Neuronal stem cell (in vitro differentiated cells): ENCODE measurements around the gene PDZK1.

Experiments
- DNase-seq: peaks from one replicate; pipeline ENCODE4 v3.0.0-alpha.2; 2013; ENCODE audit warnings: low spot score
- H2AFZ ChIP-seq: one replicate; pipeline ENCODE4 v1.6.1; 2013; ENCODE audit warnings: mild to moderate bottlenecking, low read length, inconsistent platforms
- H2AK5ac ChIP-seq: 2 replicates; pipeline ENCODE4 v1.6.1; 2013; ENCODE audit warnings: low read depth, mild to moderate bottlenecking, inconsistent platforms, low read length, moderate library complexity, mixed read lengths
- H2BK120ac ChIP-seq: 2 replicates; pipeline ENCODE4 v1.6.1; 2013; ENCODE audit warnings: low read depth, mild to moderate bottlenecking, inconsistent platforms, low read length, moderate library complexity, mixed read lengths
- H2BK12ac ChIP-seq: one replicate; pipeline ENCODE4 v1.6.1; 2013; ENCODE audit warnings: low read length, inconsistent platforms
- H2BK15ac ChIP-seq: 2 replicates; pipeline ENCODE4 v1.6.1; 2013; ENCODE audit warnings: mild to moderate bottlenecking, low read length, inconsistent platforms, mixed read lengths
- H2BK5ac ChIP-seq: one replicate; pipeline ENCODE4 v1.6.1; 2013; ENCODE audit warnings: inconsistent platforms, mild to moderate bottlenecking, low read length, moderate library complexity
- H3K14ac ChIP-seq: one replicate; pipeline ENCODE4 v1.6.1; 2013; ENCODE audit warnings: low read length, inconsistent platforms
- H3K18ac ChIP-seq: 2 replicates; pipeline ENCODE4 v1.6.1; 2013; ENCODE audit warnings: low read length, inconsistent platforms
- H3K23ac ChIP-seq: 2 replicates; pipeline ENCODE4 v1.6.1; 2013; ENCODE audit warnings: low read depth, mild to moderate bottlenecking, mixed read lengths, low read length, inconsistent platforms; ENCODE audit not compliant: poor library complexity
- H3K27ac ChIP-seq: replicated peaks from 3 replicates; pipeline ENCODE4 v1.5.1; 2013; ENCODE audit warnings: low read length, inconsistent platforms
- H3K27me3 ChIP-seq, 3 experiments: 2 replicates each; pipeline ENCODE4 v1.6.1; 2013; ENCODE audit warnings: low read length in 3 of 3, mild to moderate bottlenecking in 2 of 3, inconsistent platforms in 1 of 3, low read depth in 1 of 3, mixed read lengths in 1 of 3, moderate library complexity in 1 of 3; ENCODE audit not compliant: control insufficient read depth in 3 of 3, insufficient read depth in 3 of 3
- H3K36me3 ChIP-seq, 2 donors: replicated peaks in 1 of 2; 2 replicates each; pipeline ENCODE4 v1.6.1; 2013; ENCODE audit warnings: low read length in 2 of 2; ENCODE audit not compliant: control insufficient read depth in 2 of 2, insufficient read depth in 2 of 2
- H3K4ac ChIP-seq: 2 replicates; pipeline ENCODE4 v1.6.1; 2013; ENCODE audit warnings: inconsistent platforms, mild to moderate bottlenecking, low read length, moderate library complexity
- H3K4me1 ChIP-seq, 2 donors: 1 replicate in 1 of 2; 2 replicates in 1 of 2; pipeline ENCODE4 v1.6.1; 2013; ENCODE audit warnings: low read length in 2 of 2, low read depth in 1 of 2; ENCODE audit not compliant: control insufficient read depth in 2 of 2, insufficient read depth in 1 of 2
- H3K4me2 ChIP-seq: one replicate; pipeline ENCODE4 v1.6.1; 2013; ENCODE audit warnings: mild to moderate bottlenecking, low read length, inconsistent platforms; ENCODE audit not compliant: insufficient read depth, poor library complexity, severe bottlenecking
- H3K4me3 ChIP-seq, 2 donors: 2 replicates each; pipeline ENCODE4 v1.5.1; 2013; ENCODE audit warnings: low read length in 2 of 2, mild to moderate bottlenecking in 2 of 2, inconsistent platforms in 1 of 2, moderate library complexity in 1 of 2
- H3K79me1 ChIP-seq: one replicate; pipeline ENCODE4 v1.6.1; 2013; ENCODE audit warnings: low read depth, mild to moderate bottlenecking, inconsistent platforms, low read length, moderate library complexity
- H3K9ac ChIP-seq: one replicate; pipeline ENCODE4 v1.6.1; 2013; ENCODE audit warnings: mild to moderate bottlenecking, low read depth, low read length, inconsistent platforms; ENCODE audit not compliant: poor library complexity
- H3K9me3 ChIP-seq, 2 donors: replicated peaks in 1 of 2; 2 replicates each; pipeline versions ENCODE3 to v1.6.1; 2013; ENCODE audit warnings: low read length in 2 of 2, mild to moderate bottlenecking in 2 of 2, inconsistent platforms in 1 of 2, low read depth in 1 of 2, mixed read lengths in 1 of 2, moderate library complexity in 1 of 2; ENCODE audit not compliant: control insufficient read depth in 2 of 2, insufficient read depth in 1 of 2
- H4K8ac ChIP-seq: one replicate; pipeline ENCODE4 v1.6.1; 2013; ENCODE audit warnings: low read depth, mild to moderate bottlenecking, inconsistent platforms, low read length, moderate library complexity
- H4K91ac ChIP-seq: one replicate; pipeline ENCODE4 v1.6.1; 2013; ENCODE audit warnings: low read length, low read depth, mild to moderate bottlenecking, inconsistent platforms; ENCODE audit not compliant: poor library complexity
- WGBS, 2 donors: extraction: QIAGEN DNeasy Blood & Tissue Kit; methylation state at CpG; one replicate each; pipeline ENCODE4 v1.1.7; 2013; ENCODE audit warnings: missing lambda C conversion rate in 2 of 2, mixed read lengths in 1 of 2; ENCODE audit not compliant: insufficient read length in 2 of 2, insufficient replicate concordance in 1 of 2; ENCODE audit errors: extremely low coverage in 2 of 2; 5-methylcytosine and 5-hydroxymethylcytosine counted together

Gene PDZK1

GRCh38 chr1:145740269-145740668 is 33.1 kb upstream of the PDZK1 start:
- no peaks in the 10 kb centered on the region for H3K27me3 ChIP-seq
- H2BK5ac ChIP-seq = no peak overlapping the region
- H3K4ac ChIP-seq = no peak overlapping the region
- no peak overlapping the region for H2BK120ac ChIP-seq
- no peak overlapping the region for H3K18ac ChIP-seq
- no peak overlapping the region for H3K9ac ChIP-seq
- H2BK12ac ChIP-seq = no peak overlapping the region
- H3K4me2 ChIP-seq = no peak overlapping the region
- H3K4me3 ChIP-seq = no peak overlapping the region
- no peak overlapping the region for H3K23ac ChIP-seq
- no peak overlapping the region for H4K91ac ChIP-seq
- no peak overlapping the region for H2AK5ac ChIP-seq
- no CpG with 5 or more reads among the region's 4 CpGs for WGBS, 2 donors
- no peak overlapping the region for H2BK15ac ChIP-seq
- H3K4me1 ChIP-seq = no peaks in the 10 kb centered on the region
- no peak for DNase-seq
- no peak overlapping the region for H4K8ac ChIP-seq
- H3K36me3 ChIP-seq = peaks cover 5 to 38% of the 10 kb centered on the region in 2 donors
- no peak overlapping the region for H3K27ac ChIP-seq
- no peaks in the 10 kb centered on the region for H3K79me1 ChIP-seq
- no peak overlapping the region for H3K14ac ChIP-seq
- H3K9me3 ChIP-seq = no peaks in the 10 kb centered on the region
- no peak overlapping the region for H2AFZ ChIP-seq

GRCh38 chr1:145736191-145736590 is 29.0 kb upstream of the PDZK1 start:
- Histone ChIP-seq H2BK15ac (no peak overlapping the region), H3K4ac (no peak overlapping the region), H2AK5ac (no peak overlapping the region), H3K27ac (no peak overlapping the region), H3K27me3 (no peaks in the 10 kb centered on the region), H3K9ac (no peak overlapping the region), H2AFZ (no peak overlapping the region), H2BK5ac (no peak overlapping the region), H3K36me3 (peaks cover 0 to 2% of the 10 kb centered on the region in 2 donors), H3K4me3 (no peak overlapping the region), H3K23ac (no peak overlapping the region), H3K9me3 (no peaks in the 10 kb centered on the region), H3K18ac (no peak overlapping the region), H3K14ac (no peak overlapping the region), H3K79me1 (no peaks in the 10 kb centered on the region), H3K4me1 (no peaks in the 10 kb centered on the region), H4K8ac (no peak overlapping the region), H2BK120ac (no peak overlapping the region), H2BK12ac (no peak overlapping the region), H4K91ac (no peak overlapping the region), H3K4me2 (no peak overlapping the region)
- no CpG with 5 or more reads among the region's 1 CpG for WGBS, 2 donors
- DNase-seq = no peak

GRCh38 chr1:145730900-145731299 is 23.7 kb upstream of the PDZK1 start:
- no peak overlapping the region for H3K23ac ChIP-seq
- no peaks in the 10 kb centered on the region for H3K9me3 ChIP-seq
- H3K4me2 ChIP-seq = no peak overlapping the region
- no peak overlapping the region for H2BK5ac ChIP-seq
- H3K4ac ChIP-seq = no peak overlapping the region
- H2BK120ac ChIP-seq = no peak overlapping the region
- no peak for DNase-seq
- H2BK12ac ChIP-seq = no peak overlapping the region
- no peak overlapping the region for H3K18ac ChIP-seq
- no peak overlapping the region for H4K91ac ChIP-seq
- no peaks in the 10 kb centered on the region for H3K79me1 ChIP-seq
- H3K14ac ChIP-seq = no peak overlapping the region
- H2AK5ac ChIP-seq = no peak overlapping the region
- H3K4me3 ChIP-seq = no peak overlapping the region
- no peak overlapping the region for H2AFZ ChIP-seq
- no peak overlapping the region for H2BK15ac ChIP-seq
- no peaks in the 10 kb centered on the region for H3K27me3 ChIP-seq
- H3K27ac ChIP-seq = no peak overlapping the region
- H3K4me1 ChIP-seq = no peaks in the 10 kb centered on the region
- no peak overlapping the region for H4K8ac ChIP-seq
- WGBS, 2 donors = no CpG with 5 or more reads among the region's 3 CpGs
- H3K36me3 ChIP-seq = no peaks in the 10 kb centered on the region
- no peak overlapping the region for H3K9ac ChIP-seq

DNA sequence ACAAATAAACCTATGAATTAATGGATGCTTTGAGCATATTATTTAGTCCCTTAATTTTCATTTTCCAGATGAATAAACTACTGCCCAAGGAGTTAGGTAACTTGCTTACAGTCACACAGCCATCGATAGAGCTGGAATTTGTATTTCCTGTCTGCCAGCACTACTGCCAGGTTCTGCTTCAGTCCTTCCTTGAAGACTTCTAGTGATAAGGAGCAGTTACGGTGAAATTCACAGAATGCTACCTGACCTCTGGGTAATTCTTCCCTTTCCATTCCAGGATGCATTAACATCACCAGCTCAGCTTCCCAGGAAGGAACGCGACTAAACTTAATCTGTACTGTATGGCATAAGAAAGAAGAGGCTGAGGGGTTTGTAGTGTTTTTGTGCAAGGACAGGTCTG is 23.3 kb upstream of the PDZK1 start:
- Histone ChIP-seq H4K8ac (no peak overlapping the region), H3K23ac (no peak overlapping the region), H3K36me3 (no peaks in the 10 kb centered on the region), H2BK120ac (no peak overlapping the region), H4K91ac (no peak overlapping the region), H3K14ac (no peak overlapping the region), H2AFZ (no peak overlapping the region), H3K27ac (no peak overlapping the region), H3K4me1 (no peaks in the 10 kb centered on the region), H3K79me1 (no peaks in the 10 kb centered on the region), H2BK12ac (no peak overlapping the region), H2BK15ac (no peak overlapping the region), H3K27me3 (no peaks in the 10 kb centered on the region), H3K9ac (no peak overlapping the region), H2BK5ac (no peak overlapping the region), H3K4me2 (no peak overlapping the region), H3K18ac (no peak overlapping the region), H2AK5ac (no peak overlapping the region), H3K4me3 (no peak overlapping the region), H3K4ac (no peak overlapping the region), H3K9me3 (no peaks in the 10 kb centered on the region)
- no CpG with 5 or more reads among the region's 4 CpGs for WGBS, 2 donors
- DNase-seq = no peak
